HepG2 (cell line): ENCODE measurements around the gene RETN.

ENCODE experiments used
- ATM ChIP-seq: fragments of 450-650 bp; IDR thresholded peaks from 2 replicates; pipeline ENCODE4 v1.7.1; 2017; ENCODE audit warnings: mild to moderate bottlenecking, borderline replicate concordance
- CHD2 ChIP-seq: IDR thresholded peaks from 2 replicates; pipeline ENCODE4 v1.6.1; 2011; ENCODE audit warnings: low read depth, low read length, improper control_type of control experiment
- MAZ ChIP-seq, 2 experiments: sonication (generic) in 1 of 2; formaldehyde crosslinking in 1 of 2; IDR thresholded peaks; 2 replicates each; pipeline versions ENCODE4 v1.5.0 to v1.6.1; 2012 to 2020; ENCODE audit warnings: low read depth in 2 of 2, mild to moderate bottlenecking in 2 of 2, borderline replicate concordance in 1 of 2, improper control_type of control experiment in 1 of 2, low read length in 1 of 2, missing genetic modification reagents in 1 of 2, moderate library complexity in 1 of 2
- POLR2AphosphoS5 ChIP-seq: IDR thresholded peaks from 2 replicates; pipeline ENCODE4 v1.6.1; 2012; ENCODE audit warnings: low read depth, low read length
- ZNF232 ChIP-seq: sonication (generic); formaldehyde crosslinking; IDR thresholded peaks from 2 replicates; pipeline ENCODE4 v1.4.0; 2020; ENCODE audit warnings: missing genetic modification reagents, borderline replicate concordance

- TF ChIP-seq ZNF232 (CRISPR knock-in tag), result no peak
- no peak for TF ChIP-seq MAZ (IDR thresholded peaks at IDR 0.05; ENCODE audit: borderline replicate concordance, low read depth, low read length)
- TF ChIP-seq MAZ (CRISPR knock-in tag; IDR thresholded peaks at IDR 0.05; ENCODE audit: low read depth), result no peak
- no peak for TF ChIP-seq CHD2
- no peak for TF ChIP-seq ATM
- TF ChIP-seq POLR2AphosphoS5, result no peak
These were observed 10.3 kb downstream of the RETN start for GRCh38 chr19:7678971-7679751.
